H9 (cell line): ENCODE data around the gene ATP1A4. TPM values are rescaled to one million over a fixed set of nuclear protein-coding genes. Genes with fewer than 3 reads are reported as not detected.

Experiments used
- DNase-seq: peaks from one replicate; pipeline ENCODE4 v3.0.0-alpha.2; 2017
- H2AFZ ChIP-seq: one replicate; pipeline ENCODE4 v1.6.1; 2013; ENCODE audit warnings: mild to moderate bottlenecking, low read length, control low read depth, moderate library complexity
- H2AK5ac ChIP-seq: 2 replicates; pipeline ENCODE4 v1.6.1; 2013; ENCODE audit warnings: low read length, control low read depth, mixed read lengths; ENCODE audit not compliant: insufficient read length
- H2BK120ac ChIP-seq: one replicate; pipeline ENCODE4 v1.6.1; 2013; ENCODE audit warnings: low read depth, mild to moderate bottlenecking, low read length, control low read depth, inconsistent platforms; ENCODE audit not compliant: poor library complexity, severe bottlenecking
- H2BK12ac ChIP-seq: 2 replicates; pipeline ENCODE4 v1.6.1; 2013; ENCODE audit warnings: low read length, control low read depth, mixed read lengths, low read depth; ENCODE audit not compliant: insufficient read length
- H2BK15ac ChIP-seq: 2 replicates; pipeline ENCODE4 v1.6.1; 2013; ENCODE audit warnings: low read depth, low read length, control low read depth
- H2BK20ac ChIP-seq: one replicate; pipeline ENCODE4 v1.6.1; 2013; ENCODE audit warnings: low read depth, mild to moderate bottlenecking, low read length, control low read depth, inconsistent platforms; ENCODE audit not compliant: poor library complexity, severe bottlenecking
- H2BK5ac ChIP-seq: 2 replicates; pipeline ENCODE4 v1.6.1; 2013; ENCODE audit warnings: low read length, control low read depth, mixed read lengths; ENCODE audit not compliant: insufficient read length
- H3K14ac ChIP-seq: 2 replicates; pipeline ENCODE4 v1.6.1; 2013; ENCODE audit warnings: low read length, control low read depth; ENCODE audit not compliant: insufficient read depth
- H3K18ac ChIP-seq: 2 replicates; pipeline ENCODE4 v1.6.1; 2013; ENCODE audit warnings: low read depth, mild to moderate bottlenecking, mixed read lengths, low read length, control low read depth; ENCODE audit not compliant: insufficient read length
- H3K23ac ChIP-seq: 2 replicates; pipeline ENCODE4 v1.6.1; 2013; ENCODE audit warnings: low read length, control low read depth, mixed read lengths, low read depth; ENCODE audit not compliant: insufficient read length
- H3K23me2 ChIP-seq: 2 replicates; pipeline ENCODE4 v1.6.1; 2013; ENCODE audit warnings: low read depth, mild to moderate bottlenecking, mixed read lengths, low read length, control low read depth; ENCODE audit not compliant: insufficient read length, poor library complexity, severe bottlenecking
- H3K27ac ChIP-seq: 2 replicates; pipeline ENCODE4 v1.5.1; 2013; ENCODE audit warnings: low read length, control low read depth, mixed read lengths, low read depth; ENCODE audit not compliant: insufficient read length
- H3K27me3 ChIP-seq: 2 replicates; pipeline ENCODE4 v1.6.1; 2013; ENCODE audit warnings: low read length, control low read depth, inconsistent platforms; ENCODE audit not compliant: insufficient read depth
- H3K4ac ChIP-seq: 2 replicates; pipeline ENCODE4 v1.6.1; 2013; ENCODE audit warnings: low read depth, mild to moderate bottlenecking, control low read depth, inconsistent platforms, low read length, moderate library complexity
- H3K4me1 ChIP-seq: 2 replicates; pipeline ENCODE4 v1.6.1; 2013; ENCODE audit warnings: low read length, control low read depth, inconsistent platforms; ENCODE audit not compliant: insufficient read depth
- H3K4me2 ChIP-seq: 2 replicates; pipeline ENCODE4 v1.6.1; 2013; ENCODE audit warnings: low read length, control low read depth, mixed read lengths; ENCODE audit not compliant: insufficient read length, insufficient read depth
- H3K56ac ChIP-seq: 2 replicates; pipeline ENCODE4 v1.6.1; 2013; ENCODE audit warnings: low read depth, mild to moderate bottlenecking, mixed read lengths, low read length, control low read depth; ENCODE audit not compliant: insufficient read length
- H3K79me1 ChIP-seq: 2 replicates; pipeline ENCODE4 v1.6.1; 2013; ENCODE audit warnings: low read depth, mild to moderate bottlenecking, moderate library complexity, low read length, control low read depth, inconsistent platforms; ENCODE audit not compliant: insufficient read depth, poor library complexity, severe bottlenecking
- H3K79me2 ChIP-seq: 2 replicates; pipeline ENCODE4 v1.6.1; 2013; ENCODE audit warnings: low read length, control low read depth, inconsistent platforms; ENCODE audit not compliant: insufficient read depth
- H3K9ac ChIP-seq: 2 replicates; pipeline ENCODE4 v1.6.1; 2013; ENCODE audit warnings: low read length, control low read depth, mixed read lengths; ENCODE audit not compliant: insufficient read length; ENCODE audit errors: extremely low read depth
- H3K9me3 ChIP-seq: one replicate; pipeline ENCODE4 v1.6.1; 2013; ENCODE audit warnings: low read depth, low read length, inconsistent platforms; ENCODE audit not compliant: control insufficient read depth
- H3T11ph ChIP-seq: one replicate; pipeline ENCODE4 v1.6.1; 2013; ENCODE audit warnings: mild to moderate bottlenecking, low read length, control low read depth, inconsistent platforms
- H4K20me1 ChIP-seq: one replicate; pipeline ENCODE4 v1.6.1; 2013; ENCODE audit not compliant: control insufficient read depth, insufficient read length, insufficient read depth
- H4K5ac ChIP-seq: 2 replicates; pipeline ENCODE4 v1.6.1; 2013; ENCODE audit warnings: low read depth, mild to moderate bottlenecking, mixed read lengths, low read length, control low read depth; ENCODE audit not compliant: insufficient read length
- H4K8ac ChIP-seq: replicated peaks from 2 replicates; pipeline ENCODE4 v1.6.1; 2013; ENCODE audit warnings: low read length, control low read depth, mixed read lengths, low read depth; ENCODE audit not compliant: insufficient read length
- H4K91ac ChIP-seq: 2 replicates; pipeline ENCODE4 v1.6.1; 2013; ENCODE audit warnings: low read depth, mild to moderate bottlenecking, moderate library complexity, mixed read lengths, low read length, control low read depth; ENCODE audit not compliant: insufficient read length
- H3K27ac Mint-ChIP-seq, 3 experiments: 2 replicates in 2 of 3; 3 replicates in 1 of 3; pipeline ENCODE4 v1.8.0; 2020 to 2021; ENCODE audit warnings: mixed read lengths in 3 of 3, mild to moderate bottlenecking in 1 of 3, moderate library complexity in 1 of 3
- H3K27me3 Mint-ChIP-seq: 2 replicates; pipeline ENCODE4 v1.8.0; 2021; ENCODE audit warnings: low read depth, mild to moderate bottlenecking, moderate library complexity, mixed read lengths
- H3K36me3 Mint-ChIP-seq, 3 experiments: 2 replicates in 2 of 3; 3 replicates in 1 of 3; pipeline ENCODE4 v1.8.0; 2020 to 2021; ENCODE audit warnings: low read depth in 3 of 3, mixed read lengths in 3 of 3; ENCODE audit not compliant: insufficient read depth in 1 of 3
- H3K4me1 Mint-ChIP-seq, 2 experiments: 2 replicates each; pipeline ENCODE4 v1.8.0; 2020; ENCODE audit warnings: mixed read lengths in 2 of 2
- H3K4me3 Mint-ChIP-seq, 2 experiments: 2 replicates in 1 of 2; 3 replicates in 1 of 2; pipeline ENCODE4 v1.8.0; 2020 to 2021; ENCODE audit warnings: mild to moderate bottlenecking in 2 of 2, mixed read lengths in 2 of 2, moderate library complexity in 1 of 2
- H3K9me3 Mint-ChIP-seq, 2 experiments: 2 replicates in 1 of 2; 3 replicates in 1 of 2; pipeline ENCODE4 v1.8.0; 2020; ENCODE audit warnings: mild to moderate bottlenecking in 2 of 2, mixed read lengths in 2 of 2, moderate library complexity in 1 of 2
- WGBS: extraction: QIAGEN DNeasy Blood & Tissue Kit; methylation state at CpG from one replicate; pipeline ENCODE4 v1.1.7; 2013; ENCODE audit warnings: missing lambda C conversion rate, low lambda C conversion rate, mixed read lengths; ENCODE audit not compliant: insufficient read length; ENCODE audit errors: extremely low coverage; 5-methylcytosine and 5-hydroxymethylcytosine counted together
- total RNA-seq: library from RNA; stranded (reverse); gene quantifications from 2 replicates; pipeline ENCODE4 v1.2.1, GENCODE V29; 2021
- TF ChIP-seq, protein P1 (sequence below): fragments of 200-600 bp; sonication (generic); conservative IDR thresholded peaks from 3 replicates; pipeline ENCODE4 v1.8.0; 2021; ENCODE audit warnings: antibody characterized with exemption, mild to moderate bottlenecking

The ATP1A4 gene
- total RNA-seq, 1 experiment from 2014 or later = 0.20 TPM

DNA sequence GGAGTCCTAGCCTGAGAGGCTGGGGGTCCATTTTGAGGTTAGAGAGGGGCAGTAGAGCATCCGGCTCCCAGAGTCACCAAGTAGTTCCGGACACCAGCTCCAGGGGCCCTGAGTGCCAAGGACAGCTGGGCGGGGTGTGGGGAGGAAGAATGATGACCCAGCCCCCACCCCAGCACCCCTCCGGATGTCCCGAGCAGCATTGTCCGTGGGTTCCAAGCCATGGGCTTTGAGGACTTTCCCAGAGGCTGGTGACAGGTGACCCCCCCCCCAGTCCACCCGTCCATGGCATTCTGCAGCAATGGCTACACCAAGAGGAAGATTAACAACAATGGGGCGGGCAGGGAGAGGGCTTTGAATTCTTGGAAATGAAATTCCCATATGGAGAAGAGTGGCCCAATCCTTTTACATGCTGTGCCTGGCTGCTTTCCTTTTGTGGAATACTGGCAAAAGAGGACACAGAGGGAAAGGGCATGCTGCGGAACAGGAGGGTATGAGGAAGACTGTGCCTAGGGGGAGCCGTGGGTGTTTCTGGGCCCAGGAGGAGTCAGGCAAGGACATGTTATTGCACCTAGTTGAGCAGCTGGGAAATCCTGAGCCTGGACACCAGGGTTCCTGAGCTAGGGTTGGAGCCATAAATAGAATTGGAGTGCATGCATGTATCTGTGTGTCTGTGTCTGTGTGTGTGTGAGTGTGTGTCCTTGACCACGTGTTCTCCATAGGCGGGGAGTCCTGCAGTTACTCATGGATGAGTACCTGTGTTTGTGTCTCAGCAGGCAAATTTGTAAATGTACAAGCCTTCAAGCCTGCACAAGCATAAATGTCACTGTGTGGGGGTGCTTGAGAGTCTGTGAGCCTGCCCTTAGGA is 34.9 kb upstream of the ATP1A4 start:
- Histone ChIP-seq H3K14ac (no peak overlapping the region), H4K5ac (no peak overlapping the region), H3K27me3 (no peaks in the 10 kb centered on the region), H4K91ac (no peak overlapping the region), H2BK15ac (no peak overlapping the region), H3K4me2 (peak overlapping the region; percentile 48), H3K9me3 (no peaks in the 10 kb centered on the region), H4K8ac (no peak overlapping the region), H3K23me2 (no peaks in the 10 kb centered on the region), H3K79me1 (no peaks in the 10 kb centered on the region), H2BK5ac (no peak overlapping the region), H3K18ac (no peak overlapping the region), H2BK120ac (no peak overlapping the region), H2AK5ac (no peak overlapping the region), H4K20me1 (no peaks in the 10 kb centered on the region), H3K4me1 (peaks cover 12% of the 10 kb centered on the region; the same call in 1 of the 2 replicates), H2BK20ac (no peak overlapping the region), H3K9ac (no peak overlapping the region), H3K56ac (no peak overlapping the region), H3K4ac (no peak overlapping the region), H3K79me2 (no peaks in the 10 kb centered on the region), H2BK12ac (no peak overlapping the region), H2AFZ (no peak overlapping the region), H3T11ph (no peak overlapping the region), H3K27ac (no peak overlapping the region), H3K23ac (no peak overlapping the region)
- Mint-ChIP-seq H3K9me3 (no peaks in the 10 kb centered on the region), H3K4me3 (peak overlapping the region in 1 of 2 experiments; percentile 90; a peak in 3 of 5 replicates), H3K27ac (no peak overlapping the region; a peak in 1 of 7 replicates), H3K36me3 (peaks cover 0 to 19% (median 0%) of the 10 kb centered on the region in 3 experiments; a peak in 3 of 7 replicates), H3K27me3 (no peaks in the 10 kb centered on the region; the same call in none of the 2 replicates), H3K4me1 (peaks cover 64 to 73% of the 10 kb centered on the region in 2 experiments)
- WGBS = no CpG with 5 or more reads among the region's 12 CpGs
- no peak for DNase-seq
- TF ChIP-seq, protein P1, sequence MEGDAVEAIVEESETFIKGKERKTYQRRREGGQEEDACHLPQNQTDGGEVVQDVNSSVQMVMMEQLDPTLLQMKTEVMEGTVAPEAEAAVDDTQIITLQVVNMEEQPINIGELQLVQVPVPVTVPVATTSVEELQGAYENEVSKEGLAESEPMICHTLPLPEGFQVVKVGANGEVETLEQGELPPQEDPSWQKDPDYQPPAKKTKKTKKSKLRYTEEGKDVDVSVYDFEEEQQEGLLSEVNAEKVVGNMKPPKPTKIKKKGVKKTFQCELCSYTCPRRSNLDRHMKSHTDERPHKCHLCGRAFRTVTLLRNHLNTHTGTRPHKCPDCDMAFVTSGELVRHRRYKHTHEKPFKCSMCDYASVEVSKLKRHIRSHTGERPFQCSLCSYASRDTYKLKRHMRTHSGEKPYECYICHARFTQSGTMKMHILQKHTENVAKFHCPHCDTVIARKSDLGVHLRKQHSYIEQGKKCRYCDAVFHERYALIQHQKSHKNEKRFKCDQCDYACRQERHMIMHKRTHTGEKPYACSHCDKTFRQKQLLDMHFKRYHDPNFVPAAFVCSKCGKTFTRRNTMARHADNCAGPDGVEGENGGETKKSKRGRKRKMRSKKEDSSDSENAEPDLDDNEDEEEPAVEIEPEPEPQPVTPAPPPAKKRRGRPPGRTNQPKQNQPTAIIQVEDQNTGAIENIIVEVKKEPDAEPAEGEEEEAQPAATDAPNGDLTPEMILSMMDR = no peak
